HepG2 (cell line): ENCODE results near the gene PTPRD. TPM values are rescaled to one million over a fixed set of nuclear protein-coding genes. Genes with fewer than 3 reads are reported as not detected.
A peak's percentile ranks its signal among the peaks of the same experiment; 100 is the strongest.

Experiments
- AHDC1 ChIP-seq: sonication (generic); formaldehyde crosslinking; IDR thresholded peaks from 2 replicates; pipeline ENCODE4 v1.5.1; 2020; ENCODE audit warnings: mild to moderate bottlenecking, missing genetic modification reagents, borderline replicate concordance
- FOXP1 ChIP-seq, 2 experiments: fragments of 450-650 bp in 1 of 2; IDR thresholded peaks; 2 replicates each; pipeline ENCODE4 v1.6.1; 2017 to 2018; ENCODE audit warnings: antibody characterized with exemption in 1 of 2
- HMG20A ChIP-seq: IDR thresholded peaks from 2 replicates; pipeline ENCODE4 v1.6.1; 2016; ENCODE audit warnings: borderline replicate concordance
- NR3C1 ChIP-seq: sonication (generic); formaldehyde crosslinking; IDR thresholded peaks from 2 replicates; pipeline ENCODE4 v1.4.0; 2020; ENCODE audit warnings: missing genetic modification reagents
- PRDM4 ChIP-seq: sonication (generic); formaldehyde crosslinking; IDR thresholded peaks from 2 replicates; pipeline ENCODE4 v1.9.0; 2021; ENCODE audit warnings: missing genetic modification reagents, borderline replicate concordance
- SMC3 ChIP-seq: IDR thresholded peaks from 2 replicates; pipeline ENCODE4 v1.6.1; 2011; ENCODE audit warnings: low read length, improper control_type of control experiment
- SOX5 ChIP-seq: IDR thresholded peaks from 2 replicates; pipeline ENCODE4 v1.6.1; 2016; ENCODE audit warnings: borderline replicate concordance
- SOX6 ChIP-seq, 2 experiments: fragments of 450-650 bp in 1 of 2; sonication (generic) in 1 of 2; formaldehyde crosslinking in 1 of 2; IDR thresholded peaks; 2 replicates each; pipeline versions ENCODE4 v1.4.0 to v1.6.1; 2017 to 2020; ENCODE audit warnings: antibody characterized with exemption in 1 of 2, mild to moderate bottlenecking in 1 of 2, missing genetic modification reagents in 1 of 2
- TEF ChIP-seq: sonication (generic); formaldehyde crosslinking; IDR thresholded peaks from 2 replicates; pipeline ENCODE4 v1.5.0; 2020; ENCODE audit warnings: missing genetic modification reagents
- TRIM24 ChIP-seq: sonication (generic); formaldehyde crosslinking; IDR thresholded peaks from 2 replicates; pipeline ENCODE4 v1.8.0; 2022; ENCODE audit warnings: mild to moderate bottlenecking, missing genetic modification reagents
- ZNF558 ChIP-seq: sonication (generic); formaldehyde crosslinking; IDR thresholded peaks from 2 replicates; pipeline ENCODE4 v1.9.0; 2022; ENCODE audit warnings: mild to moderate bottlenecking, missing genetic modification reagents, borderline replicate concordance
- ZNF709 ChIP-seq: sonication (generic); formaldehyde crosslinking; IDR thresholded peaks from 2 replicates; pipeline ENCODE4 v1.5.0; 2020; ENCODE audit warnings: mild to moderate bottlenecking, missing genetic modification reagents
- ZNF740 ChIP-seq: sonication (generic); formaldehyde crosslinking; IDR thresholded peaks from 2 replicates; pipeline ENCODE4 v1.4.0; 2020; ENCODE audit warnings: missing genetic modification reagents
- polyA plus RNA-seq, 8 experiments: library from polyadenylated mRNA; depleted of rRNA in 3 of 8; stranded (reverse) in 7 of 8; unstranded in 1 of 8; fragments of >200 nt; fragmentation: Illumina TruSeq in 4 of 8; extraction: Trizol in 4 of 8; gene quantifications; 2 replicates each; pipeline versions ENCODE4 v1.2.1 to v1.2.3, GENCODE V29; 2011 to 2016; ENCODE audit warnings: low read depth in 4 of 8, missing spikeins in 1 of 8, mixed read lengths in 1 of 8; ENCODE audit not compliant: insufficient read depth in 1 of 8
- total RNA-seq, 5 experiments: library from RNA; depleted of rRNA; stranded (reverse); fragments of >200 nt; fragmentation: Illumina TruSeq; extraction: Trizol; gene quantifications; 2 replicates each; pipeline ENCODE4 v1.2.3, GENCODE V29; 2016; ENCODE audit warnings: low read depth in 1 of 5
- TF ChIP-seq, protein P1 (sequence below): sonication (generic); formaldehyde crosslinking; IDR thresholded peaks from 2 replicates; pipeline ENCODE4 v1.9.0; 2022; ENCODE audit warnings: missing genetic modification reagents, mild to moderate bottlenecking, borderline replicate concordance
- TF ChIP-seq, protein P2 (sequence below): sonication (generic); formaldehyde crosslinking; IDR thresholded peaks from 2 replicates; pipeline ENCODE4 v1.5.0; 2020; ENCODE audit warnings: mild to moderate bottlenecking, missing genetic modification reagents

PTPRD gene
- total and polyA plus RNA-seq, 2 of the 13 experiments (the other 11 are each of a cell fraction or from before 2014, with no cell fraction given): 0.05 TPM; not detected in 1

GRCh38 chr9:9054354-9054992 lies 1558.3 kb downstream of the PTPRD start (continued):
- no peak for TF ChIP-seq AHDC1 (CRISPR knock-in tag)
- TF ChIP-seq NR3C1: no peak
- TF ChIP-seq SOX5 (CRISPR knock-in tag): peak; percentile 13; the same call in 1 of the 2 replicates
- TF ChIP-seq FOXP1 (IDR thresholded peaks at IDR 0.05): no peak
- TF ChIP-seq FOXP1 (CRISPR knock-in tag; IDR thresholded peaks at IDR 0.05): peak; percentile 41
- no peak for TF ChIP-seq SOX6 (IDR thresholded peaks at IDR 0.05)
- peak; percentile 42; the same call in 1 of the 2 replicates for TF ChIP-seq SOX6 (CRISPR knock-in tag; IDR thresholded peaks at IDR 0.05)
- TF ChIP-seq HMG20A (CRISPR knock-in tag): no peak
- no peak for TF ChIP-seq PRDM4 (CRISPR knock-in tag)
- TF ChIP-seq ZNF740 (CRISPR knock-in tag): no peak
- no peak for TF ChIP-seq ZNF558 (CRISPR knock-in tag)
- TF ChIP-seq, protein P1, sequence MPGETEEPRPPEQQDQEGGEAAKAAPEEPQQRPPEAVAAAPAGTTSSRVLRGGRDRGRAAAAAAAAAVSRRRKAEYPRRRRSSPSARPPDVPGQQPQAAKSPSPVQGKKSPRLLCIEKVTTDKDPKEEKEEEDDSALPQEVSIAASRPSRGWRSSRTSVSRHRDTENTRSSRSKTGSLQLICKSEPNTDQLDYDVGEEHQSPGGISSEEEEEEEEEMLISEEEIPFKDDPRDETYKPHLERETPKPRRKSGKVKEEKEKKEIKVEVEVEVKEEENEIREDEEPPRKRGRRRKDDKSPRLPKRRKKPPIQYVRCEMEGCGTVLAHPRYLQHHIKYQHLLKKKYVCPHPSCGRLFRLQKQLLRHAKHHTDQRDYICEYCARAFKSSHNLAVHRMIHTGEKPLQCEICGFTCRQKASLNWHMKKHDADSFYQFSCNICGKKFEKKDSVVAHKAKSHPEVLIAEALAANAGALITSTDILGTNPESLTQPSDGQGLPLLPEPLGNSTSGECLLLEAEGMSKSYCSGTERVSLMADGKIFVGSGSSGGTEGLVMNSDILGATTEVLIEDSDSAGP (CRISPR knock-in tag): no peak
- TF ChIP-seq SMC3: no peak
- no peak for TF ChIP-seq TEF (CRISPR knock-in tag)
- TF ChIP-seq, protein P2, sequence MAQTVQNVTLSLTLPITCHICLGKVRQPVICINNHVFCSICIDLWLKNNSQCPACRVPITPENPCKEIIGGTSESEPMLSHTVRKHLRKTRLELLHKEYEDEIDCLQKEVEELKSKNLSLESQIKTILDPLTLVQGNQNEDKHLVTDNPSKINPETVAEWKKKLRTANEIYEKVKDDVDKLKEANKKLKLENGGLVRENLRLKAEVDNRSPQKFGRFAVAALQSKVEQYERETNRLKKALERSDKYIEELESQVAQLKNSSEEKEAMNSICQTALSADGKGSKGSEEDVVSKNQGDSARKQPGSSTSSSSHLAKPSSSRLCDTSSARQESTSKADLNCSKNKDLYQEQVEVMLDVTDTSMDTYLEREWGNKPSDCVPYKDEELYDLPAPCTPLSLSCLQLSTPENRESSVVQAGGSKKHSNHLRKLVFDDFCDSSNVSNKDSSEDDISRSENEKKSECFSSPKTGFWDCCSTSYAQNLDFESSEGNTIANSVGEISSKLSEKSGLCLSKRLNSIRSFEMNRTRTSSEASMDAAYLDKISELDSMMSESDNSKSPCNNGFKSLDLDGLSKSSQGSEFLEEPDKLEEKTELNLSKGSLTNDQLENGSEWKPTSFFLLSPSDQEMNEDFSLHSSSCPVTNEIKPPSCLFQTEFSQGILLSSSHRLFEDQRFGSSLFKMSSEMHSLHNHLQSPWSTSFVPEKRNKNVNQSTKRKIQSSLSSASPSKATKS (CRISPR knock-in tag): no peak
- no peak for TF ChIP-seq TRIM24 (CRISPR knock-in tag)
- TF ChIP-seq ZNF709 (CRISPR knock-in tag): no peak
